A549 (cell line): ENCODE results near the gene ACYP1. TPM values are rescaled to one million over a fixed set of nuclear protein-coding genes. Genes with fewer than 3 reads are reported as not detected.

Experiments
- ATAC-seq, 2 experiments: fragments of 200-7000 bp in 1 of 2; fragments of >200 bp in 1 of 2; cut with Nextera tagmentation in 1 of 2; cut with Tn5 transposase in 1 of 2; 3 replicates each; pipeline versions ENCODE4 v1.8.0 to v1.9.1; 2018 to 2020; ENCODE audit warnings: mild to moderate bottlenecking in 1 of 2, moderate library complexity in 1 of 2
- CTCF ChIA-PET: fragments of 300-600 bp; sonication (Branson Sonifier 250); formaldehyde crosslinking; extraction: SDS; loops from one replicate; lab custom pipeline; 2021; ENCODE audit warnings: antibody characterized with exemption, inconsistent platforms; lab: Yijun Ruan, JAX
- POLR2A ChIA-PET: fragments of 350-600 bp; formaldehyde crosslinking; extraction: SDS; loops from one replicate; lab custom pipeline; 2021; ENCODE audit warnings: antibody characterized with exemption, inconsistent platforms; lab: Yijun Ruan, JAX
- DNase-seq, 2 experiments: peaks; one replicate each; pipeline versions ENCODE4 v3.0.0 to v3.0.0-alpha.2; 2011 to 2016; ENCODE audit warnings: low read depth in 1 of 2, low spot score in 1 of 2
- FAIRE-seq: peaks from 2 replicates; lab custom pipeline; 2011; peaks lifted over from hg19 to GRCh38; lab: Jason Lieb, UNC
- H3K27ac ChIP-seq, 2 experiments: fragments of >200 bp; sonication (Bioruptor Twin); formaldehyde crosslinking; 3 replicates each; pipeline ENCODE4 v1.5.1; 2016 to 2017
- H3K4me1 ChIP-seq: fragments of >200 bp; sonication (Bioruptor Twin); formaldehyde crosslinking; 3 replicates; pipeline ENCODE4 v1.6.1; 2016
- H3K4me2 ChIP-seq: fragments of >200 bp; sonication (Bioruptor Twin); formaldehyde crosslinking; 3 replicates; pipeline ENCODE4 v1.6.1; 2016
- H3K4me3 ChIP-seq: fragments of >200 bp; sonication (Bioruptor Twin); formaldehyde crosslinking; 3 replicates; pipeline ENCODE4 v1.5.1; 2016
- H3K9me3 ChIP-seq: fragments of >200 bp; sonication (Bioruptor Twin); formaldehyde crosslinking; 3 replicates; pipeline ENCODE4 v1.6.1; 2016
- BHLHE40 ChIP-seq: IDR thresholded peaks from 2 replicates; pipeline ENCODE4 v1.6.1; 2012; ENCODE audit warnings: low read depth, low read length, inconsistent platforms
- CEBPB ChIP-seq, 2 experiments: fragments of >200 bp in 1 of 2; sonication (Bioruptor Twin) in 1 of 2; formaldehyde crosslinking in 1 of 2; IDR thresholded peaks; 2 replicates each; pipeline ENCODE4 v1.6.1; 2012 to 2016
- CHD4 ChIP-seq: fragments of 200-600 bp; sonication (generic); IDR thresholded peaks from 2 replicates; pipeline ENCODE4 v1.6.1; 2016; ENCODE audit warnings: antibody characterized with exemption, mild to moderate bottlenecking, borderline replicate concordance
- CTCF ChIP-seq: fragments of >200 bp; sonication (Bioruptor Twin); formaldehyde crosslinking; IDR thresholded peaks from 3 replicates; pipeline ENCODE4 v1.5.1; 2016
- EHF ChIP-seq: fragments of 250-450 bp; sonication (Bioruptor Pico); IDR thresholded peaks from 2 replicates; pipeline ENCODE4 v1.5.0; 2020; ENCODE audit warnings: mild to moderate bottlenecking
- EP300 ChIP-seq, 2 experiments: fragments of >200 bp; sonication (Bioruptor Twin); formaldehyde crosslinking; IDR thresholded peaks; 2 replicates in 1 of 2; 3 replicates in 1 of 2; pipeline ENCODE4 v1.6.1; 2016 to 2017
- FOSB ChIP-seq: fragments of 250-450 bp; sonication (Bioruptor Pico); IDR thresholded peaks from 2 replicates; pipeline ENCODE4 v1.5.0; 2020; ENCODE audit warnings: mild to moderate bottlenecking, moderate library complexity
- FOSL2 ChIP-seq, 2 experiments: fragments of 450-650 bp in 1 of 2; fragments of >200 bp in 1 of 2; sonication (Bioruptor Twin) in 1 of 2; formaldehyde crosslinking; IDR thresholded peaks; 2 replicates each; pipeline versions ENCODE4 v1.5.0 to v1.6.1; 2016 to 2020; ENCODE audit warnings: mild to moderate bottlenecking in 1 of 2, moderate library complexity in 1 of 2
- FOXS1 ChIP-seq: fragments of 250-450 bp; sonication (Bioruptor Pico); IDR thresholded peaks from 2 replicates; pipeline ENCODE4 v1.5.0; 2020; ENCODE audit warnings: mild to moderate bottlenecking, moderate library complexity
- GATA3 ChIP-seq: IDR thresholded peaks from 2 replicates; pipeline ENCODE4 v1.6.1; 2012; ENCODE audit warnings: borderline replicate concordance
- HDAC2 ChIP-seq: fragments of 200-600 bp; sonication (generic); IDR thresholded peaks from 2 replicates; pipeline ENCODE4 v1.6.1; 2016
- HOXB5 ChIP-seq: fragments of 250-450 bp; sonication (Bioruptor Pico); IDR thresholded peaks from 2 replicates; pipeline ENCODE4 v1.5.0; 2020; ENCODE audit warnings: mild to moderate bottlenecking, moderate library complexity
- KDM1A ChIP-seq: fragments of 200-600 bp; sonication (generic); IDR thresholded peaks from 2 replicates; pipeline ENCODE4 v1.6.1; 2016; ENCODE audit warnings: low read depth, mild to moderate bottlenecking
- MAX ChIP-seq: IDR thresholded peaks from 2 replicates; pipeline ENCODE4 v1.6.1; 2012
- MAZ ChIP-seq: fragments of 150-350 bp; IDR thresholded peaks from 2 replicates; pipeline ENCODE4 v1.6.1; 2014; ENCODE audit warnings: antibody characterized with exemption, low read depth, low read length, borderline replicate concordance
- MYC ChIP-seq: IDR thresholded peaks from 2 replicates; pipeline ENCODE4 v1.6.1; 2012; ENCODE audit warnings: mild to moderate bottlenecking, inconsistent platforms, low read length, improper control_type of control experiment, borderline replicate concordance
- NR3C1 ChIP-seq: fragments of >200 bp; sonication (Bioruptor Twin); formaldehyde crosslinking; IDR thresholded peaks from 3 replicates; pipeline ENCODE4 v1.6.1; 2017
- PBX3 ChIP-seq: IDR thresholded peaks from 2 replicates; pipeline ENCODE4 v1.6.1; 2012
- PHF8 ChIP-seq: fragments of 200-600 bp; sonication (generic); IDR thresholded peaks from 2 replicates; pipeline ENCODE4 v1.6.1; 2016; ENCODE audit warnings: low read depth, mild to moderate bottlenecking, antibody characterized with exemption, moderate library complexity, borderline replicate concordance
- POLR2A ChIP-seq: IDR thresholded peaks from 2 replicates; pipeline ENCODE4 v1.6.1; 2012; ENCODE audit warnings: mild to moderate bottlenecking, low read length
- POLR2AphosphoS2 ChIP-seq: conservative IDR thresholded peaks from 2 replicates; pipeline ENCODE4 v1.6.1; 2012; ENCODE audit warnings: low read length, improper control_type of control experiment, inconsistent platforms
- RARB ChIP-seq: fragments of 250-450 bp; sonication (Bioruptor Pico); IDR thresholded peaks from 2 replicates; pipeline ENCODE4 v1.8.0; 2021; ENCODE audit warnings: mild to moderate bottlenecking, moderate library complexity
- RCOR1 ChIP-seq: fragments of 150-350 bp; IDR thresholded peaks from 2 replicates; pipeline ENCODE4 v1.6.1; 2014; ENCODE audit warnings: antibody characterized with exemption, low read length, low read depth
- TFCP2L1 ChIP-seq: fragments of 250-450 bp; sonication (Bioruptor Pico); IDR thresholded peaks from 2 replicates; pipeline ENCODE4 v1.5.0; 2021; ENCODE audit warnings: mild to moderate bottlenecking
- TP53 ChIP-seq: fragments of 250-450 bp; sonication (Bioruptor Pico); IDR thresholded peaks from 2 replicates; pipeline ENCODE4 v1.5.0; 2021; ENCODE audit warnings: mild to moderate bottlenecking, moderate library complexity
- WGBS: methylation state at CpG from one replicate; pipeline ENCODE4 v1.1.6; 2017; ENCODE audit errors: missing lambda C conversion rate; 5-methylcytosine and 5-hydroxymethylcytosine counted together
- polyA plus RNA-seq, 4 experiments: library from polyadenylated mRNA; depleted of rRNA in 3 of 4; stranded (reverse); fragments of >200 nt; fragmentation: RNase III in 1 of 4; extraction: RNeasy Plus Mini Kit Qiagen cat#74134 plus additional on column Dnase treatment in 1 of 4; gene quantifications; 2 replicates in 3 of 4; 3 replicates in 1 of 4; pipeline ENCODE4 v1.2.3, GENCODE V29; 2011 to 2017

The ACYP1 gene
- polyA plus RNA-seq, 2 of the 4 experiments (the other 2 are of a cell fraction): 34.3 to 36.7 TPM

- Histone ChIP-seq H3K27ac (no peak overlapping the region), H3K4me3 (no peak overlapping the region), H3K4me2 (no peak overlapping the region), H3K4me1 (no peaks in the 10 kb centered on the region), H3K9me3 (no peaks in the 10 kb centered on the region)
- no peak for ATAC-seq
- no peak for TF ChIP-seq NR3C1
- no peak for TF ChIP-seq MAX
- TF ChIP-seq POLR2AphosphoS2: no peak
- TF ChIP-seq POLR2A: no peak
- no peak for TF ChIP-seq PBX3
- no peak for TF ChIP-seq RARB
- no peak for TF ChIP-seq EP300 (IDR thresholded peaks at IDR 0.05)
- TF ChIP-seq FOSL2 (IDR thresholded peaks at IDR 0.05): no peak
- no peak for TF ChIP-seq FOSL2 (CRISPR knock-in tag; IDR thresholded peaks at IDR 0.05)
- POLR2A ChIA-PET: no interaction called here
- no peak for DNase-seq
- 73% methylated on average over 3 of the region's 3 CpGs for WGBS
- CTCF ChIA-PET: interaction anchor here (0.7 to 1.3 kb wide), 3 partner anchors 11 to 162 kb away, joined by 3 to 5 read pairs (median 3); no protein-coding TSS in a partner anchor
- no peak for FAIRE-seq
Measured at GRCh38 chr14:75107186-75107585, 43.4 kb upstream of the ACYP1 start.

GRCh38 chr14:75101491-75101890 is 37.7 kb upstream of the ACYP1 start:
- no peak for TF ChIP-seq TFCP2L1 (CRISPR knock-in tag)
- TF ChIP-seq MYC: no peak
- TF ChIP-seq TP53: no peak
- TF ChIP-seq PHF8: no peak
- TF ChIP-seq HDAC2: no peak
- Histone ChIP-seq H3K4me1 (no peaks in the 10 kb centered on the region), H3K27ac (no peak overlapping the region), H3K9me3 (no peaks in the 10 kb centered on the region), H3K4me2 (no peak overlapping the region), H3K4me3 (no peak overlapping the region)
- ATAC-seq (no peak), FAIRE-seq (no peak), DNase-seq (no peak)
- POLR2A ChIA-PET: no interaction called here
- WGBS: 79% methylated on average over 4 of the region's 4 CpGs
- CTCF ChIA-PET: interaction anchor here (0.7 to 2.5 kb wide), 2 partner anchors 13 to 1104 kb away, joined by 3 to 20 read pairs; no protein-coding TSS in a partner anchor

- CTCF ChIA-PET: interaction anchor here (0.8 to 2.1 kb wide), 2 partner anchors 10 to 141 kb away, joined by 3 to 13 read pairs; no protein-coding TSS in a partner anchor
- DNase-seq (no peak), FAIRE-seq (no peak)
- H3K4me1 ChIP-seq: no peaks in the 10 kb centered on the region
- H3K9me3 ChIP-seq: no peaks in the 10 kb centered on the region
- 88% methylated on average over 1 of the region's 1 CpG for WGBS
- H3K4me2 ChIP-seq: no peak overlapping the region
- POLR2A ChIA-PET: no interaction called here
- TF ChIP-seq FOSB (CRISPR knock-in tag): no peak
- no peak for TF ChIP-seq CEBPB (IDR thresholded peaks at IDR 0.05)
- no peak for TF ChIP-seq CTCF
- TF ChIP-seq RCOR1: no peak
- no peak for TF ChIP-seq BHLHE40
- no peak for TF ChIP-seq CHD4
- no peak for TF ChIP-seq GATA3
- no peak for TF ChIP-seq TFCP2L1 (CRISPR knock-in tag)
- TF ChIP-seq KDM1A: no peak
- no peak for TF ChIP-seq HDAC2
- no peak for TF ChIP-seq HOXB5
- no peak for TF ChIP-seq EHF
- no peak for TF ChIP-seq FOXS1 (CRISPR knock-in tag)
- no peak for TF ChIP-seq MAZ
- no peak for TF ChIP-seq PHF8
- TF ChIP-seq MAX: no peak
- TF ChIP-seq, all 56 proteins: peak for 0
- Histone ChIP-seq H3K4me3 (no peak overlapping the region), H3K27ac (no peak overlapping the region)
- ATAC-seq: no peak
Measured at GRCh38 chr14:75098682-75099081, 34.9 kb upstream of the ACYP1 start.
